ENCODE measurements around the gene SRC. TPM values are rescaled to one million over a fixed set of nuclear protein-coding genes. Genes with fewer than 3 reads are reported as not detected.

Gene SRC
- total RNA-seq, 2 donors from 2014 or later: 102 to 123 TPM

DNA sequence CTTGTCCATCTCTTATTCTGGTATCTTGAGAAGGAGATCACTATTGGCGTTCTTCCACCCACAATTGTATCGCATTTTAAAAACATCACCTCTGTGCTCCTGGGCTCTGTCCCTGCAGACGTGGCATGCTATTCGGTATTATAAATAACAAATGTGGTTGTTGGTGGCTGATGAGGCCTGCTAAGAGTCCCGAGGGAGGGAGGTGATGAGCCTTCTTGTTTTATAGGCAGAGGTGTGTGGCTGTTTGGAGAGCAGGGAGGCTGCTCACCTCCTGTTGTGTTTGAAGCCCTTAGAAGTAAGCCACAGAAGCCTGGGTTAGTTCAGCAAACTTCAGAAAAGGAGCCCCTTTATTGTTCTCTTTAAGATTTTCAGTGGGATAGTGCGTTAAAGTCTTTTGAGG is 40.9 kb upstream of the SRC start:
- H3K4me1 ChIP-seq: peaks cover 5% of the 10 kb centered on the region
- no peak overlapping the region for H3K4me3 ChIP-seq
- no peak overlapping the region for H3K27ac ChIP-seq

DNA sequence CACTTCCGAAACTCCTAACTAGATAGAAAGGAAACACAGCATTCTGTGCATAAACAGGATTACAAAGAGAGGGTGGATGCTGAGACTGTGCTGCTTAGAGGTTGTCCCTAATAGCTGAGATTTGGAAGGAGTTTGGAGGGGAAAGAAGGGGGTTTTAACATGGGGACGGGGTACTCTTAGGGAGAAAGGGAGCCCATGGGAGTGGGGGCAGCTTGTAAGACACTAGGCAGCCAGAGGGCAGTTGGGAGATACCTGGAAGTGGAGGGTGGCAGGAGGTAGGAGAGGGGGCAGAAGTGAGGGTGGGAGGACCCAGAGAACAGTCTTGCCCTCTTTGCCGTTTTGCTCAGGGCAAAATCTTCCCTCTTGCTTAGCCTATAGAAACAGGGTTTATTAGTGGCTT is 40.1 kb upstream of the SRC start:
- no peak for DNase-seq
- H3K36me3 ChIP-seq: peaks cover 6% of the 10 kb centered on the region
- no peak overlapping the region for H3K4me3 ChIP-seq
- H3K9ac ChIP-seq (ENCODE audit: low read depth in 2 of 2, low read length in 2 of 2): peak overlapping the region in 1 of 2 donors; percentile 16
- no peak for TF ChIP-seq CTCF (IDR thresholded peaks at IDR 0.05)
- H3K27ac ChIP-seq: no peak overlapping the region
- peaks cover 5% of the 10 kb centered on the region for H3K4me1 ChIP-seq
- H3K27me3 ChIP-seq: no peaks in the 10 kb centered on the region
- H3K9me3 ChIP-seq: no peaks in the 10 kb centered on the region
- intact Hi-C loops (cut with DNase I): no loop called here

More for the DNA sequence above, 40.9 kb upstream of the SRC start:
- Histone ChIP-seq H3K9me3 (no peaks in the 10 kb centered on the region), H3K27me3 (no peaks in the 10 kb centered on the region), H3K9ac (ENCODE audit: low read depth in 2 of 2, low read length in 2 of 2) (no peak overlapping the region), H3K36me3 (peaks cover 6% of the 10 kb centered on the region)
- intact Hi-C loops (cut with DNase I): no loop called here
- DNase-seq: no peak
- TF ChIP-seq CTCF (IDR thresholded peaks at IDR 0.05): no peak

- TF ChIP-seq CTCF (IDR thresholded peaks at IDR 0.05): no peak
- intact Hi-C loops (cut with DNase I): no loop called here
- Histone ChIP-seq H3K9me3 (no peaks in the 10 kb centered on the region), H3K27me3 (no peaks in the 10 kb centered on the region), H3K36me3 (no peaks in the 10 kb centered on the region), H3K9ac (ENCODE audit: low read depth in 2 of 2, low read length in 2 of 2) (no peak overlapping the region), H3K4me3 (no peak overlapping the region), H3K4me1 (peaks cover 5% of the 10 kb centered on the region), H3K27ac (peak overlapping the region; percentile 79)
- no peak for DNase-seq
These were observed 37.6 kb upstream of the SRC start for GRCh38 chr20:37308086-37309050.

- peak overlapping the region; percentile 79 for H3K27ac ChIP-seq
- no peaks in the 10 kb centered on the region for H3K27me3 ChIP-seq
- no peaks in the 10 kb centered on the region for H3K36me3 ChIP-seq
These were observed 36.6 kb upstream of the SRC start for GRCh38 chr20:37309290-37309689.

More at GRCh38 chr20:37309290-37309689, 36.6 kb upstream of the SRC start:
- TF ChIP-seq CTCF (IDR thresholded peaks at IDR 0.05): no peak
- Histone ChIP-seq H3K9ac (ENCODE audit: low read depth in 2 of 2, low read length in 2 of 2) (no peak overlapping the region), H3K4me3 (no peak overlapping the region), H3K9me3 (no peaks in the 10 kb centered on the region), H3K4me1 (no peaks in the 10 kb centered on the region)
- intact Hi-C loops (cut with DNase I): no loop called here
- no peak for DNase-seq

Data from colonic mucosa (tissue), 4 donors.